Stimulated activated memory B cell treated with anti-CD40 and anti-IgM and Interleukin-4, amounts not matched to agents 10 μg/mL and 1 μg/mL and 100 μg/mL, for 72 hours (primary cell): ENCODE results near the gene CSMD2.

Experiments used
- ATAC-seq: fragments of 150-1000 bp; cut with Tn5 transposase; 2 replicates; pipeline ENCODE4 v1.10.0; 2021
- H3K27ac Mint-ChIP-seq: one replicate; pipeline ENCODE4 v1.8.0; 2022; ENCODE audit warnings: mild to moderate bottlenecking, mixed read lengths
- H3K27me3 Mint-ChIP-seq: one replicate; pipeline ENCODE4 v1.8.0; 2022; ENCODE audit warnings: mixed read lengths
- H3K36me3 Mint-ChIP-seq: one replicate; pipeline ENCODE4 v1.8.0; 2022; ENCODE audit warnings: mixed read lengths
- H3K4me1 Mint-ChIP-seq: one replicate; pipeline ENCODE4 v1.8.0; 2022; ENCODE audit warnings: mixed read lengths
- H3K4me3 Mint-ChIP-seq: one replicate; pipeline ENCODE4 v1.8.0; 2022; ENCODE audit warnings: mild to moderate bottlenecking, moderate library complexity, mixed read lengths
- H3K9me3 Mint-ChIP-seq: one replicate; pipeline ENCODE4 v1.8.0; 2022; ENCODE audit warnings: mixed read lengths

Gene CSMD2

DNA sequence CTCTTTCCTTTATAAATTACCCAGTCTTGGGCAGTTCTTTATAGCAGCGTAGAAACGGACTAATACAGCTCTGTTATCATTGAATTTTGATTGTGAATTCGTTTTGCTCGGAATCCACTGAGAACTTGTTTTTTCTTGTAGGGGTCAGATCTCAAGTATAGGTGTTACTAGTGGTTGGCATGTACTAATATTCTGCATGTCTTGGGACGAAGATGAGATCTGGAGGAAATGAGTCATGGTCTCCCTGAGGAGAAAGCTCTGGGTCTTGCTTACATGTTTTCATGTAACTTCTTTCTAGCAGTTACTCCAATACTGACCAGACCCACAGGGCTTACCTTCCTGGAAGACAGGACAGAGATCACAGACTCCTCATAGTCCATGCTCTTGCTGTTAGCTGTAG lies 662.3 kb downstream of the CSMD2 start:
- Mint-ChIP-seq H3K9me3 (peaks cover 3% of the 10 kb centered on the region), H3K4me3 (no peak overlapping the region), H3K36me3 (peaks cover 16% of the 10 kb centered on the region), H3K27me3 (peaks cover 1% of the 10 kb centered on the region), H3K27ac (no peak overlapping the region), H3K4me1 (peaks cover 7% of the 10 kb centered on the region)
- no peak for ATAC-seq

DNA sequence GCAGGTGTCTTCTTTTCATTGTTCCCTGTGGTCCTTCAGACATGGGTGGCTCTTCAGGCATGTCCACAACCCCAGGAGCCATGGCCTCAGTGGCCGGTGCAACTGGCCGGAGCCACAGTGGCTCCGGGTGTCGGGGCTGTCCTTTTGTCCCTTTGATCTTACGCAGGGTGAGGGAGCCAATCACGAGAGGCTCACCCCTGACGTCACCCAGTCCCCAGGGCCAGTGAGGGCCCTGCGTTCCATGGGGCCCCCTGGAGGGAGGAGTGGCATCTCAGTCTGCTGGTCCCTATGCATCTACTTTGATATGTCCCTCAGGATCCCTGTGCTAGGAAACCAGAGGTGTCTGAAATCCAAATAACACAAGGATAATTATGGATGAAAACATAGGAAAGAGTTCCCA lies 663.3 kb downstream of the CSMD2 start:
- Mint-ChIP-seq H3K9me3 (peaks cover 11% of the 10 kb centered on the region), H3K4me3 (no peak overlapping the region), H3K27ac (no peak overlapping the region), H3K27me3 (no peaks in the 10 kb centered on the region), H3K36me3 (peaks cover 25% of the 10 kb centered on the region), H3K4me1 (peaks cover 7% of the 10 kb centered on the region)
- no peak for ATAC-seq

DNA sequence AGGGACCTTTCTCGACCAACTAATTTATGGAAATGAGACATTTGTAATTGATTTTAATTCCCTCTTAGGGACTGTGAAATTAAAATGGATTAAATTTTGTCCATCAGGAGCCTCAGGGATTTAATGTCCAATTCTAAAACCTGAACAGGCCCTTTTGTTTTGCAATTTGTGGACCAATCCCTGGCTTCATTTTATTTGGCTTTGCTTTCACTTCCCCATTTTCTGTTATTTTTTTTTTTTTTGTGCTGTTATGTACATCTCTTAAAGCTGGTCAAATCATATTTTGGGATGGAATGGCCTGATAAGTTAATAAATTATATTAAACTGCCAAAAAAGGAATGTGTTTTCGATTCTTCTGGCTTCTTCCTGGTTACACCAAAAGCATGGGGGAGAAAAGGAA lies 663.7 kb downstream of the CSMD2 start:
- Mint-ChIP-seq H3K9me3 (peaks cover 12% of the 10 kb centered on the region), H3K4me3 (no peak overlapping the region), H3K36me3 (peaks cover 26% of the 10 kb centered on the region), H3K27me3 (no peaks in the 10 kb centered on the region), H3K27ac (no peak overlapping the region), H3K4me1 (peaks cover 7% of the 10 kb centered on the region)
- ATAC-seq: no peak

- H3K36me3 Mint-ChIP-seq: peaks cover 30% of the 10 kb centered on the region
- no peak overlapping the region for H3K4me3 Mint-ChIP-seq
- no peak overlapping the region for H3K27ac Mint-ChIP-seq
- peaks cover 7% of the 10 kb centered on the region for H3K4me1 Mint-ChIP-seq
- no peaks in the 10 kb centered on the region for H3K27me3 Mint-ChIP-seq
- peaks cover 14% of the 10 kb centered on the region for H3K9me3 Mint-ChIP-seq
- ATAC-seq: no peak
These were observed 664.5 kb downstream of the CSMD2 start for GRCh38 chr1:33500547-33500946.

- H3K9me3 Mint-ChIP-seq: peaks cover 26% of the 10 kb centered on the region
- H3K27ac Mint-ChIP-seq: no peak overlapping the region
- H3K27me3 Mint-ChIP-seq: no peaks in the 10 kb centered on the region
- peaks cover 59% of the 10 kb centered on the region for H3K36me3 Mint-ChIP-seq
- no peak overlapping the region for H3K4me3 Mint-ChIP-seq
- peaks cover 7% of the 10 kb centered on the region for H3K4me1 Mint-ChIP-seq
- no peak for ATAC-seq
These were observed 667.6 kb downstream of the CSMD2 start for GRCh38 chr1:33497410-33497809.

GRCh38 chr1:33494929-33495328 lies 670.1 kb downstream of the CSMD2 start:
- no peaks in the 10 kb centered on the region for H3K27me3 Mint-ChIP-seq
- peaks cover 82% of the 10 kb centered on the region for H3K36me3 Mint-ChIP-seq
- H3K9me3 Mint-ChIP-seq: peaks cover 28% of the 10 kb centered on the region
- H3K4me1 Mint-ChIP-seq: no peaks in the 10 kb centered on the region
- H3K4me3 Mint-ChIP-seq: no peak overlapping the region
- no peak for ATAC-seq
- no peak overlapping the region for H3K27ac Mint-ChIP-seq

DNA sequence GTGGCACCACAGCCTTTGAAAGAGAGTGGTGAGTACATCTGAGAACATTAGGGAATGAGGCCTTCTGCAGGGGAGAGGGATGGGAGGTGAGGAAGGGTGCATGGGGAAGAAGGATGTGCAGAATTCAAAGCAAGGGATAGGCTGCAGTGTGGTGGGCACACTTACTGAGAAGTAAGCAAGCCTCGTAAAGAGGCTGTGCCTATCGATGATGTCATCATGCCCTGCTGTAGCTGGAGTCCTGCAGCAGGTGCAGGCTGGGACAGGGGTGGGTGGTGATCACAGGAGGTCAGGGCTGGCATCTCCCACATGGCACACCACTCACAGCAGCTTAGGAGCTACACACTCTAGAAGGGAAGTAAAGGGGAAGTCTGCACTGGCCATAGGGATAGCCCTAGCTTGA lies 676.4 kb downstream of the CSMD2 start:
- ATAC-seq: no peak
- Mint-ChIP-seq H3K4me3 (no peak overlapping the region), H3K36me3 (peaks cover 90% of the 10 kb centered on the region), H3K27ac (no peak overlapping the region), H3K9me3 (peaks cover 16% of the 10 kb centered on the region), H3K27me3 (no peaks in the 10 kb centered on the region), H3K4me1 (no peaks in the 10 kb centered on the region)

- H3K27ac Mint-ChIP-seq: no peak overlapping the region
- H3K9me3 Mint-ChIP-seq: peaks cover 9% of the 10 kb centered on the region
- no peak for ATAC-seq
- H3K4me1 Mint-ChIP-seq: no peaks in the 10 kb centered on the region
- H3K36me3 Mint-ChIP-seq: peaks cover 75% of the 10 kb centered on the region
- H3K4me3 Mint-ChIP-seq: no peak overlapping the region
- no peaks in the 10 kb centered on the region for H3K27me3 Mint-ChIP-seq
These were observed 682.6 kb downstream of the CSMD2 start for GRCh38 chr1:33482412-33482811.

DNA sequence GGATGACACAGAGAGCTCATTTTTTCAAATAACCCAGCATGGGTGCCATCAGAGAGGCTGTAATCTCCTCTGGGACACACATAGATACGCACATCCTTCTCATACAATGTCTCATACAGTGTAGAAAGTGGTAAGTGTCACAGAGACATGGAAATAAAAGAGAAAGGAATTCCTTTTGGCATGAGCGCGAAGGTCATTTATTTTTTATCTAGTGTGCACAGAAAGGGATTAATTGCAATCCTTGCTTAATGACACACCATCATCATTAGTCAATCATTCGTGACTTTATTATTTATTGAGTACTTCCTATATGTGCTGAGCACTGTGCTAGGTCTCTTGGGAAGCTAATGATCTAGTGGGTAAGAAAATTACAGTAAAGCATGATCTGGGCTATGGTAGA lies 687.6 kb downstream of the CSMD2 start:
- Mint-ChIP-seq H3K27ac (no peak overlapping the region), H3K36me3 (peaks cover 28% of the 10 kb centered on the region), H3K27me3 (no peaks in the 10 kb centered on the region), H3K4me1 (peaks cover 14% of the 10 kb centered on the region), H3K9me3 (no peaks in the 10 kb centered on the region), H3K4me3 (no peak overlapping the region)
- ATAC-seq: no peak

- Mint-ChIP-seq H3K27ac (no peak overlapping the region), H3K27me3 (no peaks in the 10 kb centered on the region), H3K4me1 (peaks cover 26% of the 10 kb centered on the region), H3K4me3 (no peak overlapping the region), H3K9me3 (no peaks in the 10 kb centered on the region), H3K36me3 (peaks cover 12% of the 10 kb centered on the region)
- ATAC-seq: no peak
These were observed 691.1 kb downstream of the CSMD2 start for GRCh38 chr1:33473900-33474299.

DNA sequence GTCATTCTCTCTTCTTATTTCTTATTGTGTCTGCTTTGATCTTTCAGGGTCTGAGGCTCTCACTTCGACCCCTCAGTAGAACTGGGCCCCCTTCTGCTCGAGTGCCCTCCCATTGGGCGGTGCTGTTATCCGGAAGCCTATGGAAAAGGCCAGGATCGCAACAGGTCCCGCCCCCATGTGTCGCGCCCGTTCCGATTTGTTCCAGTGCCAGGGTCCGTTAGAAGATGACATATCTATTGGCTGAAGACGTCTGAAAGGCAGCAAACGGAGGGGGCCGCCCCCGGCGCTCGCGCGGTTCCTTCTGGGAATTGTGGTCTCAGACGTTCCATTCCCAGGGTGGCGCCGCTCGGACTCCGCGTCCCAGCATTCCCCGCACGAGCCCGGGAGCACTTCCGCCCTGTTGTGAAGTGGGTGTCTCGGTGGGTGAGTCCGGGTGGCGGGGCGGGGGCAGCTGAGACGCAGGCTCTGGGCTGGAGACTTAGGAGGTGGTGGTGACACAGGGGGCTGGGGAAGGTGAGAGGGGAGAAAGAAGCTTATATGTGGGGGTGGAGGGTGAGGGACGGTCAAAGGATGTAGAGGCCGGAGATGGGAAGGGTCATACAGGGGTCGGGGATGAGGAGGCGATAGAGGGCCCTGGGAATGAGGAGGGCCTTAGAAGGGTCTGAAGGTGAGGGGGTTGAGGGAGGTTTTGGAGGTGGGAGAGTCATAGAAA lies 692.6 kb downstream of the CSMD2 start, which contains the start of gene ZSCAN20:
Gene ZSCAN20 (plus strand): TSS at position 377 of the 712 bp plus-strand sequence. CDS start 6,644 bp downstream, outside the sequence.
- peak; percentile 98 for ATAC-seq
- Mint-ChIP-seq H3K27me3 (no peaks in the 10 kb centered on the region), H3K36me3 (no peaks in the 10 kb centered on the region), H3K4me1 (peaks cover 26% of the 10 kb centered on the region), H3K27ac (peak within 1 kb of the TSS; percentile 83), H3K9me3 (no peaks in the 10 kb centered on the region), H3K4me3 (peak within 1 kb of the TSS; percentile 80)

- Mint-ChIP-seq H3K27me3 (no peaks in the 10 kb centered on the region), H3K4me1 (peaks cover 26% of the 10 kb centered on the region), H3K9me3 (no peaks in the 10 kb centered on the region), H3K36me3 (no peaks in the 10 kb centered on the region), H3K4me3 (no peak overlapping the region), H3K27ac (no peak overlapping the region)
- no peak for ATAC-seq
These were observed 693.6 kb downstream of the CSMD2 start for GRCh38 chr1:33471416-33471815.

GRCh38 chr1:33470495-33471012 lies 694.5 kb downstream of the CSMD2 start:
- no peaks in the 10 kb centered on the region for H3K27me3 Mint-ChIP-seq
- no peak overlapping the region for H3K27ac Mint-ChIP-seq
- ATAC-seq: peak; percentile 65
- no peaks in the 10 kb centered on the region for H3K9me3 Mint-ChIP-seq
- H3K36me3 Mint-ChIP-seq: no peaks in the 10 kb centered on the region
- no peak overlapping the region for H3K4me3 Mint-ChIP-seq
- peaks cover 26% of the 10 kb centered on the region for H3K4me1 Mint-ChIP-seq

DNA sequence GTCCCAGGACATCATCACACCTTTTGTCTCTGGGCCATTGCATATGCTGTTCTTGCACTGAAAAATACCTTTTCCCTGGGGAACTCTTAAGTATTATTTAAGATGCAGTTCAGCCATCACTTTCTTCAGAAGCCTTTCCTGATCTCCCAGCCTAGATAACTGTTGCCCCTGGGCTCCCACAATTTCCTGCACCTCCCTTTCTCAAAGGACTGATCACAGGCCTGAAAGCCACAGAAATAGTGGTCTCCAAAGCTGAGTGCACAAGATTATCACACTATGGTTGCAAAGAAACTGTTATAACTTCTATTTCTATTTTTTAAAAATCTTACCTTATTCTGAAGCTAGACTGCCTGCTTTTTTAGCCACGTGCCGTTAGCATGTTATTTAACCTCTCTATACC lies 695.3 kb downstream of the CSMD2 start:
- no peaks in the 10 kb centered on the region for H3K9me3 Mint-ChIP-seq
- no peaks in the 10 kb centered on the region for H3K36me3 Mint-ChIP-seq
- no peak overlapping the region for H3K27ac Mint-ChIP-seq
- H3K4me3 Mint-ChIP-seq: no peak overlapping the region
- H3K27me3 Mint-ChIP-seq: no peaks in the 10 kb centered on the region
- no peak for ATAC-seq
- peaks cover 26% of the 10 kb centered on the region for H3K4me1 Mint-ChIP-seq

- Mint-ChIP-seq H3K4me3 (no peak overlapping the region), H3K27ac (no peak overlapping the region), H3K27me3 (no peaks in the 10 kb centered on the region), H3K36me3 (no peaks in the 10 kb centered on the region), H3K9me3 (no peaks in the 10 kb centered on the region), H3K4me1 (peaks cover 26% of the 10 kb centered on the region)
- ATAC-seq: no peak
These were observed 696.1 kb downstream of the CSMD2 start for GRCh38 chr1:33468967-33469366.

- Mint-ChIP-seq H3K4me3 (no peak overlapping the region), H3K9me3 (no peaks in the 10 kb centered on the region), H3K4me1 (peaks cover 23% of the 10 kb centered on the region), H3K27me3 (no peaks in the 10 kb centered on the region), H3K27ac (no peak overlapping the region), H3K36me3 (no peaks in the 10 kb centered on the region)
- ATAC-seq: no peak
These were observed 696.5 kb downstream of the CSMD2 start for GRCh38 chr1:33468531-33468930.
